Trophoblast cell (in vitro differentiated cells and primary cell): ENCODE data around the gene MOCOS.
A peak's percentile ranks its signal among the peaks of the same experiment; 100 is the strongest.

Source experiments
- DNase-seq, 2 donors: peaks; one replicate each; pipeline ENCODE4 v3.0.0-alpha.2; 2016
- H2AFZ ChIP-seq: 2 replicates; pipeline ENCODE4 v1.6.1; 2013; ENCODE audit warnings: low read length, moderate library complexity, mild to moderate bottlenecking; ENCODE audit not compliant: insufficient read depth, poor library complexity
- H2AK5ac ChIP-seq: 2 replicates; pipeline ENCODE4 v1.6.1; 2013; ENCODE audit warnings: mild to moderate bottlenecking, low read length
- H2BK120ac ChIP-seq: 2 replicates; pipeline ENCODE4 v1.6.1; 2013; ENCODE audit warnings: low read length, mild to moderate bottlenecking, moderate library complexity; ENCODE audit not compliant: insufficient read depth, poor library complexity
- H2BK12ac ChIP-seq: 2 replicates; pipeline ENCODE4 v1.6.1; 2013; ENCODE audit warnings: mild to moderate bottlenecking, low read length, moderate library complexity
- H2BK5ac ChIP-seq: 2 replicates; pipeline ENCODE4 v1.6.1; 2013; ENCODE audit warnings: low read length, low read depth, moderate library complexity, mild to moderate bottlenecking; ENCODE audit not compliant: poor library complexity
- H3K14ac ChIP-seq: 2 replicates; pipeline ENCODE4 v1.6.1; 2013; ENCODE audit warnings: mild to moderate bottlenecking, low read length
- H3K18ac ChIP-seq: 2 replicates; pipeline ENCODE4 v1.6.1; 2013; ENCODE audit warnings: mild to moderate bottlenecking, low read length
- H3K23ac ChIP-seq: 2 replicates; pipeline ENCODE4 v1.6.1; 2013; ENCODE audit warnings: low read length
- H3K27ac ChIP-seq: 2 replicates; pipeline ENCODE4 v1.5.1; 2013; ENCODE audit warnings: low read depth, mild to moderate bottlenecking, inconsistent platforms, low read length, moderate library complexity
- H3K27me3 ChIP-seq: 2 replicates; pipeline ENCODE4 v1.6.1; 2013; ENCODE audit warnings: inconsistent platforms, mild to moderate bottlenecking, low read length, moderate library complexity; ENCODE audit not compliant: insufficient read depth
- H3K36me3 ChIP-seq, 2 experiments: 1 replicate in 1 of 2; 2 replicates in 1 of 2; pipeline ENCODE4 v1.6.1; 2013; ENCODE audit warnings: low read length in 2 of 2, mild to moderate bottlenecking in 2 of 2, moderate library complexity in 1 of 2; ENCODE audit not compliant: insufficient read depth in 2 of 2, control insufficient read depth in 1 of 2
- H3K4ac ChIP-seq: 2 replicates; pipeline ENCODE4 v1.6.1; 2013; ENCODE audit warnings: low read depth, mild to moderate bottlenecking, low read length, moderate library complexity
- H3K4me1 ChIP-seq, 2 experiments: 1 replicate in 1 of 2; 2 replicates in 1 of 2; pipeline ENCODE4 v1.6.1; 2013; ENCODE audit warnings: low read length in 2 of 2, mild to moderate bottlenecking in 2 of 2, moderate library complexity in 1 of 2; ENCODE audit not compliant: insufficient read depth in 2 of 2, control insufficient read depth in 1 of 2
- H3K4me2 ChIP-seq: 2 replicates; pipeline ENCODE4 v1.6.1; 2013; ENCODE audit warnings: inconsistent platforms, mild to moderate bottlenecking, low read length, moderate library complexity
- H3K4me3 ChIP-seq: 2 replicates; pipeline ENCODE4 v1.5.1; 2013; ENCODE audit warnings: mild to moderate bottlenecking, low read depth, low read length, inconsistent platforms
- H3K79me1 ChIP-seq: one replicate; pipeline ENCODE4 v1.6.1; 2013; ENCODE audit warnings: low read length
- H3K79me2 ChIP-seq: 2 replicates; pipeline ENCODE4 v1.6.1; 2013; ENCODE audit warnings: low read length, mild to moderate bottlenecking; ENCODE audit not compliant: control insufficient read depth, insufficient read depth, poor library complexity
- H3K9ac ChIP-seq: 2 replicates; pipeline ENCODE4 v1.6.1; 2013; ENCODE audit warnings: mild to moderate bottlenecking, low read length
- H3K9me3 ChIP-seq: 2 replicates; pipeline ENCODE4 v1.6.1; 2013; ENCODE audit warnings: low read depth, mild to moderate bottlenecking, control low read depth, inconsistent platforms, low read length; ENCODE audit not compliant: insufficient read depth
- H4K12ac ChIP-seq: 2 replicates; pipeline ENCODE4 v1.6.1; 2013; ENCODE audit warnings: low read depth, mild to moderate bottlenecking, low read length, moderate library complexity
- H4K8ac ChIP-seq: 2 replicates; pipeline ENCODE4 v1.6.1; 2013; ENCODE audit warnings: low read depth, mild to moderate bottlenecking, low read length, moderate library complexity
- H4K91ac ChIP-seq: one replicate; pipeline ENCODE4 v1.6.1; 2013; ENCODE audit warnings: low read depth, mild to moderate bottlenecking, low read length, moderate library complexity
- WGBS: extraction: QIAGEN DNeasy Blood & Tissue Kit; methylation state at CpG from one replicate; pipeline ENCODE4 v1.1.7; 2013; ENCODE audit warnings: missing lambda C conversion rate; ENCODE audit not compliant: insufficient read length, insufficient coverage; ENCODE audit errors: extremely low coverage; 5-methylcytosine and 5-hydroxymethylcytosine counted together

The MOCOS gene

DNA sequence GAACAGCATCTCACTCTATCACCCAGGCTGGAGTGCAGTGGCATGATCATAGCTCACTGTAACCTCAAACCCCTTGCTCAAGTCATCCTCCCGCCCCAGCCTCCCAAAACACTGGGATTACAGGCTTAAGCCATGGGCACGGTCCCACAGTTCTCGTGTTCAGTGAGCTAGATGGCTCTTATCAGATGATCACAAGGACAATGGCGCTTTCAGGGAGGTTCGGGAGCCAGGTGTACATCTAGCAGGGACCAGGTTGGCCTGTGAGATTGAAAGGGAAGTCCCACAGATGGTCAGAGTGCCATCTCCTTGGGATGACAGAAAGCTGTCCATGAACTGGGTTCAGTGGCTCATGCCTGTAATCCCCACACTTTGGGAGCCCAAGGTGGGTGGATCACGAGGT lies 96.2 kb downstream of the MOCOS start:
- Histone ChIP-seq H2BK12ac (no peak overlapping the region), H2BK120ac (no peak overlapping the region), H3K18ac (no peak overlapping the region), H2AFZ (no peak overlapping the region), H2BK5ac (no peak overlapping the region), H4K8ac (no peak overlapping the region), H4K91ac (no peak overlapping the region), H3K27me3 (peaks cover 4% of the 10 kb centered on the region), H3K9me3 (peaks cover 4% of the 10 kb centered on the region), H3K23ac (no peak overlapping the region), H3K79me1 (no peaks in the 10 kb centered on the region), H3K4ac (no peak overlapping the region), H2AK5ac (no peak overlapping the region), H3K9ac (no peak overlapping the region), H3K4me1 (no peaks in the 10 kb centered on the region), H3K4me2 (no peak overlapping the region), H3K27ac (no peak overlapping the region), H3K4me3 (no peak overlapping the region), H3K36me3 (peaks cover 0 to 1% of the 10 kb centered on the region in 2 experiments), H4K12ac (no peak overlapping the region), H3K14ac (no peak overlapping the region), H3K79me2 (no peaks in the 10 kb centered on the region)
- DNase-seq: no peak
- WGBS: no CpG with 5 or more reads among the region's 6 CpGs

DNA sequence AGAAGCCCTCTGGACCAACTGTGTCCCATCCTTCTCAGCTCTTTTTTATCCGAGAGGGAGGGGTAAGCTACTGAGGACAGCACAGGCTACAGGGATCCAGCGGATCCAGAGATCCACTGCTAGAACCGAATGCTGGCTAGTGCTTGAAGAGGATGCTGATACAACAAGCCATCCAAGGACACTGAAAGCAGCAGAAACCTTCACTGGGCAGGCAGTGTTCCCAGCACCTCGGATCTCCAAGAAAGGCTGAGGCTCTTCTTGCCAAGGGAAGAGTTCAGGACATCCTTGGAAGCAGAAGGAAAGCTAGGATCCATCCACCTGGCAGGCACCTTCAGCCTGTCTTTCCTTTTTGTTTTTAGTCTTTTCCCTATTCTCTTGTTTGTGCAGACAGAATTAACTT lies 97.0 kb downstream of the MOCOS start:
- Histone ChIP-seq H3K27ac (no peak overlapping the region), H3K4ac (no peak overlapping the region), H2BK12ac (peak overlapping the region; percentile 17), H3K4me1 (no peaks in the 10 kb centered on the region), H2BK5ac (peak overlapping the region; percentile 23), H2AFZ (no peak overlapping the region), H3K4me2 (no peak overlapping the region), H3K9ac (no peak overlapping the region), H3K79me2 (no peaks in the 10 kb centered on the region), H2BK120ac (no peak overlapping the region), H3K23ac (no peak overlapping the region), H4K91ac (no peak overlapping the region), H3K27me3 (peaks cover 4% of the 10 kb centered on the region), H2AK5ac (peak overlapping the region; percentile 64), H3K4me3 (no peak overlapping the region), H3K36me3 (peaks cover 0 to 1% of the 10 kb centered on the region in 2 experiments), H3K14ac (peak overlapping the region; percentile 25), H4K12ac (no peak overlapping the region), H3K9me3 (peaks cover 4% of the 10 kb centered on the region), H3K18ac (no peak overlapping the region), H3K79me1 (no peaks in the 10 kb centered on the region), H4K8ac (peak overlapping the region; percentile 52)
- no peak for DNase-seq
- WGBS: no CpG with 5 or more reads among the region's 4 CpGs

DNA sequence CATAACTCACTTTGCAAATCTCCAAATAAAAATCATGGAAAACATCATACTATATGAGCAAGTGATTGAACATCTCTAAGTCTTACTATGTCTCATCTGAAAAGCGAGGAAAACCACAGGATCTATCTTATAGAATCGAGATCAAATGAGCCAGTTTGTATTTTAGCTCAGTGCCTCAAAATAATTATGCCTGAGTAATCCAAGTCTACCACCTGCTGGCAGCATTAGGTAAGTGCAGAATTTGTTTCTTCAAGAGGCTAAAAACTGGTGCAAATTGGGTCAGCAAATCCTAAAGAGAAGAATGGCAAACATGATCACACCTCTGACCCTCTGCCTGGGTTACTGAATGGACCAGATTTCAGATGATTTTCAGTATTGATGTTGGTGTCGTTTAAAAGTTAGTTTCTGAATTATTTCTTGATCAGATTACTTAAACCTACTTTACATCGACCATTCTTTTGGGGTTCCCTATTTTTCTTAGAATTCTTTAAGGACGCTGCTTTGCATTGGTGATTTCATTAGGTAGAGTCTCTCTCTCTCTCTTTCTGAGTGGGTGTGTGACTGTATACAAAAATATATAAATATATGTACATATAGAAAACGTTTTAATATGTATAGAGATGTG lies 97.5 kb downstream of the MOCOS start:
- Histone ChIP-seq H4K12ac (no peak overlapping the region), H3K27ac (no peak overlapping the region), H3K4me1 (no peaks in the 10 kb centered on the region), H2AK5ac (no peak overlapping the region), H3K14ac (no peak overlapping the region), H3K4me3 (no peak overlapping the region), H3K79me2 (no peaks in the 10 kb centered on the region), H3K4me2 (no peak overlapping the region), H4K8ac (no peak overlapping the region), H3K36me3 (peaks cover 0 to 1% of the 10 kb centered on the region in 2 experiments), H2BK120ac (no peak overlapping the region), H3K27me3 (peaks cover 4% of the 10 kb centered on the region), H3K9me3 (peaks cover 4% of the 10 kb centered on the region), H3K4ac (no peak overlapping the region), H2AFZ (no peak overlapping the region), H2BK12ac (no peak overlapping the region), H3K18ac (no peak overlapping the region), H4K91ac (no peak overlapping the region), H3K79me1 (no peaks in the 10 kb centered on the region), H3K23ac (no peak overlapping the region), H3K9ac (no peak overlapping the region), H2BK5ac (no peak overlapping the region)
- peak; percentile 57 to 91 for DNase-seq
- WGBS: no CpG with 5 or more reads among the region's 6 CpGs

DNA sequence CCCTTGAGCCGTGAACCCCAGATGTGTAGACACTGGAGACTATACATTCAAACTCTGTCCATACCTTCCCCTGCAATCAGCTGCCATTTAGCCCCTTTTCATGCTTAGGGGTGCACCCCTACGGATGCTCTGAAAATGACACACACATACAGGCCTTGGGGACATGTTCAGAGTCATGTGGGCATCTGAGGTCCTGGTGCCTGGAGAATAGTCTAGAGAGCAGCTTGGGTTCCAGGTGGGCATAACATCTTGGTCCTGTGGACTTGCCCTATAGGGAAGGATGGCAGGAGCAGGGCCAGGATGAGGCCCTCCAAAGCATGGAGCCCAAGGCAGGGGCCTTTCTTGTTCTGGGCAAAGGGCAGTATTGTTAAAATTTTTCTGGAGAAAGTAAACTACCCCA lies 100.4 kb downstream of the MOCOS start:
- no peak overlapping the region for H3K4me3 ChIP-seq
- no peak overlapping the region for H3K4me2 ChIP-seq
- no peaks in the 10 kb centered on the region for H3K79me1 ChIP-seq
- no peak overlapping the region for H3K27ac ChIP-seq
- H3K9me3 ChIP-seq: peaks cover 4% of the 10 kb centered on the region
- H3K27me3 ChIP-seq: no peaks in the 10 kb centered on the region
- H2AK5ac ChIP-seq: no peak overlapping the region
- H2BK5ac ChIP-seq: no peak overlapping the region
- DNase-seq: no peak
- no peaks in the 10 kb centered on the region for H3K4me1 ChIP-seq
- H2BK120ac ChIP-seq: no peak overlapping the region
- H3K4ac ChIP-seq: no peak overlapping the region
- H4K12ac ChIP-seq: no peak overlapping the region
- no peak overlapping the region for H3K23ac ChIP-seq
- no peak overlapping the region for H3K18ac ChIP-seq
- no peak overlapping the region for H2BK12ac ChIP-seq
- no peak overlapping the region for H3K14ac ChIP-seq
- no peaks in the 10 kb centered on the region for H3K79me2 ChIP-seq
- H4K91ac ChIP-seq: no peak overlapping the region
- no peak overlapping the region for H2AFZ ChIP-seq
- peaks cover 0 to 1% of the 10 kb centered on the region in 2 experiments for H3K36me3 ChIP-seq
- no peak overlapping the region for H3K9ac ChIP-seq
- H4K8ac ChIP-seq: no peak overlapping the region
- no CpG with 5 or more reads among the region's 2 CpGs for WGBS
